CD14-positive monocyte (primary cell): Measurements from ENCODE around the gene PKDREJ. TPM values are rescaled to one million over a fixed set of nuclear protein-coding genes. Genes with fewer than 3 reads are reported as not detected.
"Not testable (repeated sequence)": the region's sequence is repeated elsewhere in the genome, so short reads cannot be mapped to it uniquely, and the experiment has no call there.

Experiments
- DNase-seq, 3 donors: peaks; one replicate each; pipeline ENCODE4 v3.0.0-alpha.2; 2011 to 2022
- H2AFZ ChIP-seq: 2 replicates; pipeline ENCODE4 v1.6.0; 2012; ENCODE audit warnings: mild to moderate bottlenecking, low read depth, low read length, inconsistent platforms; ENCODE audit not compliant: insufficient read depth, poor library complexity, severe bottlenecking
- H3K27ac ChIP-seq, 2 donors: 1 replicate in 1 of 2; 2 replicates in 1 of 2; pipeline ENCODE4 v1.5.1; 2012 to 2013; ENCODE audit warnings: low read length in 2 of 2, control low read depth in 1 of 2, inconsistent platforms in 1 of 2, low read depth in 1 of 2, mild to moderate bottlenecking in 1 of 2
- H3K27me3 ChIP-seq, 2 donors: one replicate each; pipeline versions ENCODE4 v1.6.0 to v1.6.1; 2011 to 2013; ENCODE audit warnings: low read length in 2 of 2; ENCODE audit not compliant: control insufficient read depth in 2 of 2, insufficient read depth in 2 of 2
- H3K36me3 ChIP-seq, 2 donors: replicated peaks in 1 of 2; 1 replicate in 1 of 2; 2 replicates in 1 of 2; pipeline versions ENCODE4 v1.5.1 to v1.6.1; 2012 to 2013; ENCODE audit warnings: low read length in 2 of 2, control low read depth in 1 of 2, inconsistent platforms in 1 of 2, mild to moderate bottlenecking in 1 of 2; ENCODE audit not compliant: insufficient read depth in 2 of 2, control insufficient read depth in 1 of 2
- H3K4me1 ChIP-seq, 2 donors: 1 replicate in 1 of 2; 2 replicates in 1 of 2; pipeline versions ENCODE4 v1.5.1 to v1.6.1; 2012 to 2013; ENCODE audit warnings: low read length in 2 of 2, control low read depth in 1 of 2, inconsistent platforms in 1 of 2, mild to moderate bottlenecking in 1 of 2, moderate library complexity in 1 of 2; ENCODE audit not compliant: insufficient read depth in 2 of 2, control insufficient read depth in 1 of 2
- H3K4me2 ChIP-seq: replicated peaks from 2 replicates; pipeline ENCODE3; 2012; ENCODE audit warnings: low read length, moderate library complexity, mild to moderate bottlenecking; ENCODE audit not compliant: poor library complexity, severe bottlenecking; ENCODE audit errors: extremely low read depth
- H3K4me3 ChIP-seq, 3 experiments: fragments of 200-600 bp in 1 of 3; sonication (generic) in 1 of 3; replicated peaks in 1 of 3; 1 replicate in 2 of 3; 2 replicates in 1 of 3; pipeline ENCODE4 v1.5.1; 2011 to 2013; ENCODE audit warnings: low read length in 3 of 3, mild to moderate bottlenecking in 3 of 3, control low read depth in 2 of 3, low read depth in 2 of 3, inconsistent platforms in 1 of 3, moderate library complexity in 1 of 3
- H3K79me2 ChIP-seq: 2 replicates; pipeline ENCODE4 v1.6.0; 2012; ENCODE audit warnings: mild to moderate bottlenecking, control low read depth, inconsistent platforms, low read length, moderate library complexity; ENCODE audit not compliant: insufficient read depth
- H3K9ac ChIP-seq: 2 replicates; pipeline ENCODE4 v1.6.0; 2017; ENCODE audit warnings: low read length, mild to moderate bottlenecking; ENCODE audit not compliant: insufficient read depth, poor library complexity, severe bottlenecking
- H3K9me3 ChIP-seq, 2 donors: replicated peaks in 1 of 2; 1 replicate in 1 of 2; 2 replicates in 1 of 2; pipeline versions ENCODE4 v1.5.1 to v1.6.1; 2012 to 2013; ENCODE audit warnings: low read length in 2 of 2, control low read depth in 1 of 2; ENCODE audit not compliant: control insufficient read depth in 1 of 2, insufficient read depth in 1 of 2
- H4K20me1 ChIP-seq: 2 replicates; pipeline ENCODE4 v1.6.0; 2012; ENCODE audit warnings: mild to moderate bottlenecking, low read length, control low read depth, moderate library complexity; ENCODE audit not compliant: insufficient read depth
- H3K27ac Mint-ChIP-seq, 7 donors: one replicate each; pipeline ENCODE4 v1.8.0; 2020; ENCODE audit warnings: mild to moderate bottlenecking in 7 of 7, mixed read lengths in 7 of 7, moderate library complexity in 6 of 7, inconsistent platforms in 2 of 7
- H3K27me3 Mint-ChIP-seq, 3 donors: one replicate each; pipeline ENCODE4 v1.8.0; 2021 to 2022; ENCODE audit warnings: low read depth in 3 of 3, mild to moderate bottlenecking in 3 of 3, mixed read lengths in 3 of 3, moderate library complexity in 3 of 3, inconsistent platforms in 1 of 3
- H3K36me3 Mint-ChIP-seq, 2 donors: one replicate each; pipeline ENCODE4 v1.8.0; 2020; ENCODE audit warnings: mixed read lengths in 2 of 2, inconsistent platforms in 1 of 2, mild to moderate bottlenecking in 1 of 2
- H3K4me1 Mint-ChIP-seq: one replicate; pipeline ENCODE4 v1.8.0; 2020; ENCODE audit warnings: mild to moderate bottlenecking, mixed read lengths
- H3K4me3 Mint-ChIP-seq, 2 donors: one replicate each; pipeline ENCODE4 v1.8.0; 2020; ENCODE audit warnings: mild to moderate bottlenecking in 2 of 2, mixed read lengths in 2 of 2, moderate library complexity in 1 of 2
- H3K9me3 Mint-ChIP-seq, 7 donors: one replicate each; pipeline ENCODE4 v1.8.0; 2020 to 2022; ENCODE audit warnings: mixed read lengths in 7 of 7, mild to moderate bottlenecking in 6 of 7, moderate library complexity in 6 of 7, inconsistent platforms in 2 of 7
- CTCF ChIP-seq: fragments of 200-600 bp; IDR thresholded peaks from one replicate; pipeline ENCODE4 v1.8.0; 2022; ENCODE audit warnings: antibody characterized with exemption, mild to moderate bottlenecking
- WGBS: methylation state at CpG from one replicate; pipeline ENCODE4 v1.1.5; 2013; ENCODE audit warnings: missing lambda C conversion rate; ENCODE audit not compliant: insufficient coverage; 5-methylcytosine and 5-hydroxymethylcytosine counted together
- intact Hi-C, 2 donors: fragments of 100-400 bp; cut with micrococcal nuclease; formaldehyde crosslinking; loops; one replicate each; pipeline versions ENCODE4 v1.15.0 to v1.15.1; 2023
- polyA minus RNA-seq: library from RNA; depleted of rRNA, polyadenylated mRNA; stranded (reverse); fragments of >200 nt; gene quantifications from 2 replicates; pipeline ENCODE4 v1.2.3, GENCODE V29; 2012
- polyA plus RNA-seq, 3 donors: library from polyadenylated mRNA; depleted of rRNA in 1 of 3; unstranded in 2 of 3; stranded (reverse) in 1 of 3; fragments of 300-500 nt in 2 of 3; fragments of >200 nt in 1 of 3; fragmentation: Illumina TruSeq in 2 of 3; gene quantifications; 1 replicate in 2 of 3; 2 replicates in 1 of 3; pipeline ENCODE4 v1.2.3, GENCODE V29; 2012 to 2021
- total RNA-seq, 12 experiments: library from RNA in 1 of 12; stranded (reverse) in 1 of 12; fragments of 120-200 nt in 1 of 12; gene quantifications; one replicate each; pipeline ENCODE4 v1.2.4 and lab custom pipeline; 2013 to 2026; ENCODE audit warnings: mixed read lengths in 6 of 12, inconsistent platforms in 1 of 12

Gene PKDREJ
- under 0.01 TPM for total RNA-seq (2013)
- not detected for polyA plus RNA-seq
- polyA minus RNA-seq = not detected in 2 replicates
- total RNA-seq (lab: John Stamatoyannopoulos, UW) = 0 to 2.7 (median 0.05) reads per million in 11 experiments

- 51% methylated on average over 30 of the region's 30 CpGs for WGBS
- Histone ChIP-seq H3K27me3 (peaks cover 5 to 27% of the 10 kb centered on the region in 2 donors), H3K4me3 (peak within 1 kb of the TSS in 1 of 3 experiments; percentile 40), H3K9me3 (peaks cover 4 to 11% of the 10 kb centered on the region in 2 donors), H3K9ac (peak within 1 kb of the TSS; percentile 7), H3K4me1 (peaks cover 23 to 36% of the 10 kb centered on the region in 2 donors), H3K27ac (no peak within 1 kb of the TSS), H2AFZ (peak within 1 kb of the TSS; percentile 39), H3K4me2 (peak within 1 kb of the TSS; percentile 53), H4K20me1 (no peaks in the 10 kb centered on the region), H3K79me2 (peaks cover 3% of the 10 kb centered on the region), H3K36me3 (no peaks in the 10 kb centered on the region)
- no peak within 1 kb of the TSS for H3K27ac Mint-ChIP-seq
- H3K36me3 Mint-ChIP-seq = peaks cover 12 to 21% of the 10 kb centered on the region in 2 donors
- no peak for DNase-seq
- H3K4me1 Mint-ChIP-seq = peaks cover 31% of the 10 kb centered on the region
- peaks cover 14 to 34% (median 23%) of the 10 kb centered on the region in 7 donors for H3K9me3 Mint-ChIP-seq
- H3K27me3 Mint-ChIP-seq = peaks cover 31 to 37% (median 31%) of the 10 kb centered on the region in 3 donors
- H3K4me3 Mint-ChIP-seq = peak within 1 kb of the TSS; percentile 59 to 85
- intact Hi-C loops = no loop called here
- TF ChIP-seq CTCF = no peak
These were observed at the start of gene PKDREJ for GRCh38 chr22:46263216-46263590. TSS of gene PKDREJ (minus strand) at chr22:46263343. CDS start at chr22:46263322, 21 bp downstream.

- not testable (repeated sequence) for H3K9me3 Mint-ChIP-seq
These were observed 49.7 kb upstream of the PKDREJ start for GRCh38 chr22:46312848-46313247.

More at GRCh38 chr22:46312848-46313247, 49.7 kb upstream of the PKDREJ start:
- H3K9ac ChIP-seq, DNase-seq, H3K4me1 Mint-ChIP-seq, H3K27me3 ChIP-seq, H2AFZ ChIP-seq, H3K4me2 ChIP-seq, H4K20me1 ChIP-seq, H3K9me3 ChIP-seq, H3K4me1 ChIP-seq, H3K4me3 Mint-ChIP-seq, H3K27ac ChIP-seq, H3K4me3 ChIP-seq, H3K27me3 Mint-ChIP-seq: not testable (repeated sequence)
- peaks cover 40 to 87% of the 10 kb centered on the region in 2 donors for H3K36me3 ChIP-seq
- peak overlapping the region in 1 of 7 donors; percentile 15 for H3K27ac Mint-ChIP-seq
- intact Hi-C loops = loop anchor here in 1 of 2 donors (5.0 kb wide), 1 partner anchor 191 kb away; no protein-coding TSS in a partner anchor
- WGBS = no CpG with 5 or more reads among the region's 2 CpGs
- H3K36me3 Mint-ChIP-seq = peaks cover 50 to 76% of the 10 kb centered on the region in 2 donors
- peaks cover 38% of the 10 kb centered on the region for H3K79me2 ChIP-seq
